Urothelium cell line (cell line): ENCODE data around the gene VPS36.
"Not testable (repeated sequence)": the region's sequence is repeated elsewhere in the genome, so short reads cannot be mapped to it uniquely, and the experiment has no call there.

Experiments used
- DNase-seq: peaks from one replicate; pipeline ENCODE4 v3.0.0; 2011; ENCODE audit warnings: low spot score, mixed read lengths
- FAIRE-seq: peaks from 2 replicates; lab custom pipeline; 2011; peaks lifted over from hg19 to GRCh38; lab: Jason Lieb, UNC

VPS36 gene, protein sequence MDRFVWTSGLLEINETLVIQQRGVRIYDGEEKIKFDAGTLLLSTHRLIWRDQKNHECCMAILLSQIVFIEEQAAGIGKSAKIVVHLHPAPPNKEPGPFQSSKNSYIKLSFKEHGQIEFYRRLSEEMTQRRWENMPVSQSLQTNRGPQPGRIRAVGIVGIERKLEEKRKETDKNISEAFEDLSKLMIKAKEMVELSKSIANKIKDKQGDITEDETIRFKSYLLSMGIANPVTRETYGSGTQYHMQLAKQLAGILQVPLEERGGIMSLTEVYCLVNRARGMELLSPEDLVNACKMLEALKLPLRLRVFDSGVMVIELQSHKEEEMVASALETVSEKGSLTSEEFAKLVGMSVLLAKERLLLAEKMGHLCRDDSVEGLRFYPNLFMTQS

DNA sequence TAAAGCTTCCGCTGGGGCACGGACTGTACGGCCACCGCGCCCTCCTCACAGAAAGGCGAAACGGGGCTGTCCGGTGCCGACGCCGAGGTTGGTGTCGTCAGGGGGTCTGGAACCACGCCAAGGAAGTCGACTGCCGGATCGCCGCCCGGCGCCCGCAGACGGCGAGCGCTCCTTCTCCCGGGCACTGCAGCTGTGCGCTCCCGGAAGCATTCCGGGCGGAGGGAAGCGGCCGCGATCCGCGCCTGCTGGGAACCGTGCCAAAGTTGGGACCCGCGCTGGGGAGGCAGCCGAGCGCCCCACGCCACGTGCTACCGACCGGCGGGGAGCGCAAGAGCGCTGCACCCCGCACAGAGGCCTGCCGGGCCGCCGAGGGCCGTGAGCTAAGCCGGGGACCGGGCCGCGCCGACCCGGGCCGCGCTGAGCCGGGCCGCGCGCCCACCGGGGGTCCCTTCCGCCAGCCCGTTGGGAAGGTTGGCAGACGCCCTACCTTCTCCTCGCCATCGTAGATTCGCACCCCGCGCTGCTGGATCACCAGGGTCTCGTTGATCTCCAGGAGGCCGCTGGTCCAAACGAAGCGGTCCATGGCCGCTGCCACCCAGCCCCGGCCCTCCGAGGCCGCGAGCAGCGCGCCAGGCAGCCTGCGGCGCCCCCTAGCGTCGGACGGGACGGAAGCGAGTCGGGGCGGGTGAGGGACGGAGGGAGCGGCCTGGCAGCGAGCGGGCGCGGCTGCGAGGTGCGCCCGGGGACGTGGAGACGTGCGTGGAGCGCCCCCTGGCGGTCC lies at the start of gene VPS36:
TSS of gene VPS36 (minus strand) at position 623 of the 781 bp plus-strand sequence. CDS start at position 583, 40 bp downstream.
- peak; percentile 79 for FAIRE-seq
- DNase-seq: peak; percentile 88

GRCh38 chr13:52497979-52498378 lies 47.5 kb upstream of the VPS36 start:
- not testable (repeated sequence) for DNase-seq, FAIRE-seq

- not testable (repeated sequence) for FAIRE-seq, DNase-seq
Measured at GRCh38 chr13:52494241-52494640, 43.8 kb upstream of the VPS36 start.

DNA sequence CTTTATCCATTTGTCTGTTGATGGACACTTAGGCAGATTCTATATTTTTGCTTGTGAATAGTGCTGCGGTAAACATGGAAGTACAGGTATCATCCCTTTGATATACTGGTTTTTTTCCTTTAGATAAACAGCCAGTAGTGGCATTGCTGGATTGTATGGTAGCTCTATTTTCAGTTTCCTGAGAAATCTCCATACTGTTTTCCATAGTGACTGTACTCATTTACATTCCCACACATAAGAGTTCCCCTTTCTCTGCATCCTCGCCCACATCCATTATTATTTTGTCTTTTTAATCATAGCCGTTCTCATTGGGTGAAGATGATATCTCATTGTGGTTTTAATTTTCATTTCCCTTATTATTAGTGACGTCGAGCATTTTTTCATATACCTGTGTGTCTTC lies 40.6 kb upstream of the VPS36 start:
- not testable (repeated sequence) for DNase-seq, FAIRE-seq

GRCh38 chr13:52488763-52489162 lies 38.3 kb upstream of the VPS36 start:
- not testable (repeated sequence) for FAIRE-seq

GRCh38 chr13:52487078-52487477 lies 36.6 kb upstream of the VPS36 start:
- DNase-seq, FAIRE-seq: not testable (repeated sequence)

More at GRCh38 chr13:52488763-52489162, 38.3 kb upstream of the VPS36 start:
- not testable (repeated sequence) for DNase-seq

- not testable (repeated sequence) for DNase-seq, FAIRE-seq
Measured at GRCh38 chr13:52480677-52481428, 30.4 kb upstream of the VPS36 start.

DNA sequence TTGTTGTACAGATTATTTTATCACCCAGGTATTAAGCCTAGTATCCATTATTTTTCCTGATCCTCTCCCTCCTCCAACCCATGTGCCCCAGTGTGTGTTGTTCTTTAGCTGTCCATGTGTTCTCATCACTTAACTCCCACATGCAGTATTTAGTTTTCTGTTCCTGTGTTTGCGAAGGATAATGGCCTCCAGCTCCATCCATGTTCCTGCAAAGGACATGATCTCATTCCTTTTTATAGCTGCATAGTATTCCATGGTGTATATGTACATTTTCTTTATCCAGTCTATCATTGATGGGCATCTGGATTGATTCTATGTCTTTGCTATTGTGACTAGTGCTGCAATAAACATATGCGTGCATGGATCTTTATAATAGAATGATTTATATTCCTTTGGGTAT lies 18.1 kb upstream of the VPS36 start:
- FAIRE-seq, DNase-seq: not testable (repeated sequence)

- no peak for FAIRE-seq
- no peak for DNase-seq
Measured at GRCh38 chr13:52463526-52463925, 13.1 kb upstream of the VPS36 start.

GRCh38 chr13:52461265-52461664 lies 10.8 kb upstream of the VPS36 start:
- DNase-seq (no peak), FAIRE-seq (no peak)

- peak; percentile 5 for DNase-seq
- FAIRE-seq: no peak
Measured at GRCh38 chr13:52459668-52460067, 9.2 kb upstream of the VPS36 start.

DNA sequence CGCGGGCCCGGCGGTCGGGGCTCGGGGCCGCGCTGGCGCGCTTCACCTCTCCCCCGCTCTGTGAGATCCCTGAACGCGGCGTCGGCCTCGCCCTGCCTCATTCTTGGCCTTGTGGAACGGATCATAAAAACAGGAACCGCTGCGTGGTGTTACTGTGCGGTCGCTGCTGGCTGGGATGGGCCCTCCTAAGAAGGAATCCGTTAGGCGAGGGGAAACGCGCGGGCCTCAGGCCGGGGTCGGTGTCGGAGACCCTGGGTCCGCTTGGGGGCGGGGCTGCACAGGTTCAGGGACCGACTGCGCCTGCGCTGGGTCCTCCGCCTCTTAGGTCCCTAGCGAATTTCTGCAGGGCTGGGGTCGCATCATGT lies 5.2 kb upstream of the VPS36 start:
- peak; percentile 73 for DNase-seq
- no peak for FAIRE-seq

GRCh38 chr13:52454820-52455676 lies 4.6 kb upstream of the VPS36 start, which contains the start of gene CKAP2:
Gene CKAP2 (plus strand): TSS chr13:52455478. CDS start chr13:52455557, 79 bp downstream.
- no peak for FAIRE-seq
- peak; percentile 91 for DNase-seq

DNA sequence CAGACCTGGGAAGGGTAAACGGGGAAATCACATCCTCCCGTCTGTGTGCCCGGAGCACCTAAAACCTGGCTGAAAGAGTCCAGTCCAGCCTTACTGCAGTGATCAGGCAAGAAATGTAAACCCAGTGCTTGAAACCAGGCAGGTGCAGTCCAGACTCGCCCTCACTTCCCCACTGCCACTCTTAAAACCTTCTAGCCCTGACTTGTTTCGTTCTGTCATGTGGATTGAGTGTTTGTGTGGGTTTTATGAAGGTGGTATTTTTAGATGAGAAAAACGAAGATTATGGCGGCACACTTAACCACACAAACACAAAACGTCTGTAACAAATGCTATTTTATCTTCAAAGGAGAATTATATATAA lies 4.0 kb upstream of the VPS36 start:
- FAIRE-seq: no peak
- DNase-seq: peak; percentile 3

GRCh38 chr13:52452470-52452869 lies 2.0 kb upstream of the VPS36 start:
- FAIRE-seq (no peak), DNase-seq (no peak)

DNA sequence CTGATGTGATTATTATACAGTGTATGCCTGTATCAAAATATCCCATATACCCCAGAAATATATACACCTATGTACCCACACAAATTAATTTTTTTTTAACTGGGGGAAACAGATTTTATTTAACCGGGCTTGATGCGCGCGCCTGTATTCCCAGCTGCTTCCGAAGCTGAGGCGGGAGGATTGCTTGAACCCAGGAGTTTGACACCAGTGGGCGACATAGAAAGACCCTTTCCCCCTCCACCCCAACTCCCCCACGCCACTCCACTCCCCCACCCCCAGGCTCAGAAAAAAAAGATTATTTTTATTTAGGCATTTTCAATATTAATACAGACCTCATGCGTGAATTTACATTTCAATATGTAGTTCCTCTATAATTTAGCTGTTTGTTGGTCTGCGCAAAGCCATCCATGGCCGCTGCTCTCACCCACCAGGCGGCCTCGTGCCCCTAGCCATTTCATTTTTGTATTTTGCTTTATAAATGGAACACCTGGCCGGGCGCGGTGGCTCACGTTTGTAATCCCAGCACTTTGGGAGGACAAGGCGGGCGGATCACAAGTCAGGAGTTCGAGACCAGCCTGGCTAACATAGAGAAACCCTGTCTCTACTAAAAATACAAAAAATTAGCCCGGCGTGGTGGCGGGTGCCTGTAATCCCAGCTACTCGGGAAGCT lies 836 bp upstream of the VPS36 start:
- FAIRE-seq (no peak), DNase-seq (no peak)

- FAIRE-seq (no peak), DNase-seq (no peak)
Measured at GRCh38 chr13:52450793-52451116, 321 bp upstream of the VPS36 start.

- FAIRE-seq: no peak
- no peak for DNase-seq
Measured at GRCh38 chr13:52449331-52450011, 963 bp downstream of the VPS36 start.
